Testis (tissue), 2 donors: ENCODE results near the gene RNF11.

Experiments used
- CTCF ChIP-seq, 3 experiments: fragments of 450-650 bp in 2 of 3; fragments of 200-600 bp in 1 of 3; sonication (generic) in 1 of 3; IDR thresholded peaks; one replicate each; pipeline ENCODE4 v1.5.1; 2016 to 2019; ENCODE audit warnings: antibody characterized with exemption in 3 of 3, mild to moderate bottlenecking in 2 of 3, moderate library complexity in 1 of 3
- POLR2A ChIP-seq: fragments of 450-650 bp; IDR thresholded peaks from one replicate; pipeline ENCODE4 v1.6.1; 2017; ENCODE audit warnings: antibody characterized with exemption, mild to moderate bottlenecking, moderate library complexity

- TF ChIP-seq CTCF (IDR thresholded peaks at IDR 0.05) (no peak), POLR2A (no peak)
Measured at GRCh38 chr1:51231120-51231519, 5.0 kb upstream of the RNF11 start.
